Activated T-helper 17 cell treated with anti-CD3 and anti-CD28 coated beads, Interleukin-2, amount 50 U/mL, for 72 hours (primary cell): ENCODE data around the gene ATP8B1. TPM values are rescaled to one million over a fixed set of nuclear protein-coding genes. Genes with fewer than 3 reads are reported as not detected.
"Not testable (repeated sequence)": the region's sequence is repeated elsewhere in the genome, so short reads cannot be mapped to it uniquely, and the experiment has no call there.

Source experiments
- ATAC-seq: fragments of 150-1000 bp; cut with Tn5 transposase; replicated peaks from 2 replicates; pipeline ENCODE4 v1.10.0; 2021; ENCODE audit warnings: mild to moderate bottlenecking, moderate library complexity
- H3K27ac Mint-ChIP-seq: one replicate; pipeline ENCODE4 v1.8.0; 2022; ENCODE audit warnings: mixed read lengths
- H3K27me3 Mint-ChIP-seq: one replicate; pipeline ENCODE4 v1.8.0; 2022; ENCODE audit warnings: mixed read lengths
- H3K36me3 Mint-ChIP-seq: one replicate; pipeline ENCODE4 v1.8.0; 2022; ENCODE audit warnings: low read depth, mild to moderate bottlenecking, mixed read lengths
- H3K4me1 Mint-ChIP-seq: one replicate; pipeline ENCODE4 v1.8.0; 2022; ENCODE audit warnings: mixed read lengths
- H3K4me3 Mint-ChIP-seq: one replicate; pipeline ENCODE4 v1.8.0; 2022; ENCODE audit warnings: mild to moderate bottlenecking, mixed read lengths
- H3K9me3 Mint-ChIP-seq: one replicate; pipeline ENCODE4 v1.8.0; 2022; ENCODE audit warnings: mixed read lengths
- total RNA-seq, 2 donors: library from RNA; stranded (reverse); gene quantifications; one replicate each; pipeline ENCODE4 v1.2.3, GENCODE V29; 2022

Gene ATP8B1
- total RNA-seq, 2 donors from 2014 or later = not detected

- Mint-ChIP-seq H3K9me3 (peaks cover 4% of the 10 kb centered on the region), H3K4me3 (no peak overlapping the region), H3K27me3 (no peaks in the 10 kb centered on the region), H3K27ac (no peak overlapping the region), H3K4me1 (peaks cover 5% of the 10 kb centered on the region), H3K36me3 (peaks cover 43% of the 10 kb centered on the region)
- ATAC-seq = no peak
Observed at GRCh38 chr18:57644540-57644939, 158.6 kb downstream of the ATP8B1 start.

GRCh38 chr18:57643726-57644125, 159.4 kb downstream of the ATP8B1 start:
- ATAC-seq, H3K4me1 Mint-ChIP-seq, H3K27me3 Mint-ChIP-seq, H3K4me3 Mint-ChIP-seq, H3K27ac Mint-ChIP-seq, H3K9me3 Mint-ChIP-seq: not testable (repeated sequence)
- peaks cover 43% of the 10 kb centered on the region for H3K36me3 Mint-ChIP-seq

- not testable (repeated sequence) for H3K27me3 Mint-ChIP-seq, H3K4me1 Mint-ChIP-seq, H3K4me3 Mint-ChIP-seq, ATAC-seq, H3K9me3 Mint-ChIP-seq, H3K27ac Mint-ChIP-seq
- H3K36me3 Mint-ChIP-seq = peaks cover 49% of the 10 kb centered on the region
Observed at GRCh38 chr18:57642462-57642861, 160.7 kb downstream of the ATP8B1 start.

- Mint-ChIP-seq H3K9me3 (peaks cover 4% of the 10 kb centered on the region), H3K27me3 (no peaks in the 10 kb centered on the region), H3K36me3 (peaks cover 42% of the 10 kb centered on the region), H3K4me3 (no peak overlapping the region), H3K27ac (peak overlapping the region; percentile 36), H3K4me1 (peaks cover 5% of the 10 kb centered on the region)
- no peak for ATAC-seq
Observed at GRCh38 chr18:57640749-57641148, 162.4 kb downstream of the ATP8B1 start.

- H3K9me3 Mint-ChIP-seq = peaks cover 4% of the 10 kb centered on the region
- H3K4me3 Mint-ChIP-seq = no peak overlapping the region
- peaks cover 40% of the 10 kb centered on the region for H3K36me3 Mint-ChIP-seq
- no peak for ATAC-seq
- H3K4me1 Mint-ChIP-seq = peaks cover 5% of the 10 kb centered on the region
- H3K27ac Mint-ChIP-seq = peak overlapping the region; percentile 36
- no peaks in the 10 kb centered on the region for H3K27me3 Mint-ChIP-seq
Observed at GRCh38 chr18:57640236-57640635, 162.9 kb downstream of the ATP8B1 start.

GRCh38 chr18:57635003-57635822, 167.9 kb downstream of the ATP8B1 start:
- H3K36me3 Mint-ChIP-seq = peaks cover 14% of the 10 kb centered on the region
- no peak overlapping the region for H3K4me3 Mint-ChIP-seq
- H3K4me1 Mint-ChIP-seq = peaks cover 7% of the 10 kb centered on the region
- no peak for ATAC-seq
- H3K27ac Mint-ChIP-seq = no peak overlapping the region
- no peaks in the 10 kb centered on the region for H3K27me3 Mint-ChIP-seq
- no peaks in the 10 kb centered on the region for H3K9me3 Mint-ChIP-seq

GRCh38 chr18:57631697-57632096, 171.4 kb downstream of the ATP8B1 start:
- H3K27ac Mint-ChIP-seq = peak overlapping the region; percentile 96
- no peaks in the 10 kb centered on the region for H3K27me3 Mint-ChIP-seq
- H3K4me1 Mint-ChIP-seq = peaks cover 7% of the 10 kb centered on the region
- H3K9me3 Mint-ChIP-seq = no peaks in the 10 kb centered on the region
- no peak for ATAC-seq
- peaks cover 12% of the 10 kb centered on the region for H3K36me3 Mint-ChIP-seq
- peak overlapping the region; percentile 95 for H3K4me3 Mint-ChIP-seq

GRCh38 chr18:57630754-57631595, 172.1 kb downstream of the ATP8B1 start:
- Mint-ChIP-seq H3K4me1 (peaks cover 7% of the 10 kb centered on the region), H3K4me3 (peak overlapping the region; percentile 95), H3K36me3 (peaks cover 12% of the 10 kb centered on the region), H3K27me3 (no peaks in the 10 kb centered on the region), H3K9me3 (no peaks in the 10 kb centered on the region), H3K27ac (peak overlapping the region; percentile 96)
- no peak for ATAC-seq

GRCh38 chr18:57630002-57630753, 172.9 kb downstream of the ATP8B1 start:
- Mint-ChIP-seq H3K4me3 (peak overlapping the region; percentile 95), H3K4me1 (peaks cover 7% of the 10 kb centered on the region), H3K27ac (peak overlapping the region; percentile 96), H3K36me3 (peaks cover 12% of the 10 kb centered on the region), H3K9me3 (no peaks in the 10 kb centered on the region), H3K27me3 (no peaks in the 10 kb centered on the region)
- peak; percentile 99 for ATAC-seq

- H3K27ac Mint-ChIP-seq = no peak overlapping the region
- peak overlapping the region; percentile 95 for H3K4me3 Mint-ChIP-seq
- H3K27me3 Mint-ChIP-seq = no peaks in the 10 kb centered on the region
- peaks cover 7% of the 10 kb centered on the region for H3K4me1 Mint-ChIP-seq
- H3K36me3 Mint-ChIP-seq = peaks cover 12% of the 10 kb centered on the region
- ATAC-seq = no peak
- no peaks in the 10 kb centered on the region for H3K9me3 Mint-ChIP-seq
Observed at GRCh38 chr18:57629422-57629821, 173.7 kb downstream of the ATP8B1 start.

GRCh38 chr18:57627488-57627887, 175.6 kb downstream of the ATP8B1 start:
- Mint-ChIP-seq H3K36me3 (peaks cover 12% of the 10 kb centered on the region), H3K4me3 (no peak overlapping the region), H3K27ac (no peak overlapping the region), H3K27me3 (no peaks in the 10 kb centered on the region), H3K4me1 (peaks cover 7% of the 10 kb centered on the region), H3K9me3 (no peaks in the 10 kb centered on the region)
- no peak for ATAC-seq

- no peak overlapping the region for H3K4me3 Mint-ChIP-seq
- peaks cover 22% of the 10 kb centered on the region for H3K36me3 Mint-ChIP-seq
- no peaks in the 10 kb centered on the region for H3K4me1 Mint-ChIP-seq
- H3K9me3 Mint-ChIP-seq = no peaks in the 10 kb centered on the region
- H3K27ac Mint-ChIP-seq = no peak overlapping the region
- no peak for ATAC-seq
- no peaks in the 10 kb centered on the region for H3K27me3 Mint-ChIP-seq
Observed at GRCh38 chr18:57624988-57625387, 178.1 kb downstream of the ATP8B1 start.

- Mint-ChIP-seq H3K4me3 (peak overlapping the region; percentile 86), H3K9me3 (no peaks in the 10 kb centered on the region), H3K36me3 (peaks cover 58% of the 10 kb centered on the region), H3K27me3 (no peaks in the 10 kb centered on the region), H3K27ac (peak overlapping the region; percentile 92), H3K4me1 (no peaks in the 10 kb centered on the region)
- ATAC-seq = peak; percentile 19
Observed at GRCh38 chr18:57621246-57621604, 181.9 kb downstream of the ATP8B1 start.

- Mint-ChIP-seq H3K4me3 (peak overlapping the region; percentile 86), H3K9me3 (no peaks in the 10 kb centered on the region), H3K27ac (peak overlapping the region; percentile 92), H3K27me3 (no peaks in the 10 kb centered on the region), H3K4me1 (peaks cover 3% of the 10 kb centered on the region), H3K36me3 (peaks cover 71% of the 10 kb centered on the region)
- ATAC-seq = no peak
Observed at GRCh38 chr18:57619876-57620275, 183.2 kb downstream of the ATP8B1 start.
